HG02885 (cell line): ENCODE data around the gene RBM18.
A peak's percentile ranks its signal among the peaks of the same experiment; 100 is the strongest.

Source experiments
- ATAC-seq: cut with Tn5 transposase; IDR thresholded peaks from one replicate; pipeline ENCODE4 v1.9.1; 2021; ENCODE audit warnings: mild to moderate bottlenecking; ENCODE audit not compliant: unreplicated experiment, poor library complexity

Gene RBM18

GRCh38 chr9:122225312-122226141 is 39.1 kb downstream of the RBM18 start:
- no peak for ATAC-seq

- ATAC-seq = no peak
Measured at GRCh38 chr9:122223435-122223834, 41.2 kb downstream of the RBM18 start.

- no peak for ATAC-seq
Measured at GRCh38 chr9:122222791-122223190, 41.8 kb downstream of the RBM18 start.

- ATAC-seq = no peak
Measured at GRCh38 chr9:122221183-122221811, 43.3 kb downstream of the RBM18 start.

- no peak for ATAC-seq
Measured at GRCh38 chr9:122220673-122221182, 43.9 kb downstream of the RBM18 start.

GRCh38 chr9:122219856-122220672 is 44.6 kb downstream of the RBM18 start:
- no peak for ATAC-seq

GRCh38 chr9:122218935-122219855 is 45.4 kb downstream of the RBM18 start:
- no peak for ATAC-seq

- no peak for ATAC-seq
Measured at GRCh38 chr9:122218071-122218934, 46.3 kb downstream of the RBM18 start.

GRCh38 chr9:122217640-122218039 is 47.0 kb downstream of the RBM18 start:
- no peak for ATAC-seq

GRCh38 chr9:122216798-122217418 is 47.7 kb downstream of the RBM18 start:
- ATAC-seq = no peak

GRCh38 chr9:122216138-122216797 is 48.4 kb downstream of the RBM18 start:
- ATAC-seq = no peak

- ATAC-seq = no peak
Measured at GRCh38 chr9:122215663-122216062, 49.0 kb downstream of the RBM18 start.

- no peak for ATAC-seq
Measured at GRCh38 chr9:122214507-122214906, 50.1 kb downstream of the RBM18 start.

GRCh38 chr9:122213589-122214413 is 50.8 kb downstream of the RBM18 start:
- ATAC-seq = peak; percentile 74

GRCh38 chr9:122213102-122213588 is 51.5 kb downstream of the RBM18 start:
- no peak for ATAC-seq

GRCh38 chr9:122212473-122213004 is 52.1 kb downstream of the RBM18 start:
- ATAC-seq = no peak

- ATAC-seq = no peak
Measured at GRCh38 chr9:122209451-122209850, 55.2 kb downstream of the RBM18 start.
